Non-pigmented ciliary epithelial cell (primary cell): ENCODE data around the gene PMIS2.

ENCODE experiments used
- DNase-seq: peaks from one replicate; pipeline ENCODE4 v3.0.0-alpha.2; 2010; ENCODE audit warnings: low read depth

The PMIS2 gene

GRCh38 chr19:35556846-35557538 lies 29.0 kb upstream of the PMIS2 start:
- no peak for DNase-seq

- DNase-seq = no peak
Measured at GRCh38 chr19:35557539-35558399, 28.2 kb upstream of the PMIS2 start.

GRCh38 chr19:35558400-35559280 lies 27.3 kb upstream of the PMIS2 start:
- no peak for DNase-seq

- DNase-seq = no peak
Measured at GRCh38 chr19:35559281-35559659, 26.7 kb upstream of the PMIS2 start.

- no peak for DNase-seq
Measured at GRCh38 chr19:35559781-35560180, 26.2 kb upstream of the PMIS2 start.

- DNase-seq = no peak
Measured at GRCh38 chr19:35560271-35560670, 25.7 kb upstream of the PMIS2 start.

- no peak for DNase-seq
Measured at GRCh38 chr19:35560677-35561076, 25.3 kb upstream of the PMIS2 start.

GRCh38 chr19:35561436-35561835 lies 24.5 kb upstream of the PMIS2 start:
- no peak for DNase-seq

- DNase-seq = no peak
Measured at GRCh38 chr19:35562336-35562735, 23.6 kb upstream of the PMIS2 start.

- no peak for DNase-seq
Measured at GRCh38 chr19:35562776-35563175, 23.2 kb upstream of the PMIS2 start.

- DNase-seq = no peak
Measured at GRCh38 chr19:35563207-35563829, 22.7 kb upstream of the PMIS2 start, which contains the start of gene ATP4A. Gene ATP4A, minus strand, starts transcription at chr19:35563658. Its CDS starts 29 bp downstream, at chr19:35563629.

GRCh38 chr19:35565016-35565856 lies 20.7 kb upstream of the PMIS2 start:
- no peak for DNase-seq

- no peak for DNase-seq
Measured at GRCh38 chr19:35566738-35567137, 19.2 kb upstream of the PMIS2 start.

- no peak for DNase-seq
Measured at GRCh38 chr19:35569281-35569781, 16.6 kb upstream of the PMIS2 start.

- DNase-seq = no peak
Measured at GRCh38 chr19:35571406-35571965, 14.5 kb upstream of the PMIS2 start.

GRCh38 chr19:35577918-35578317 lies 8.1 kb upstream of the PMIS2 start:
- DNase-seq = no peak

GRCh38 chr19:35578707-35579106 lies 7.3 kb upstream of the PMIS2 start:
- DNase-seq = no peak

- no peak for DNase-seq
Measured at GRCh38 chr19:35582760-35583159, 3.2 kb upstream of the PMIS2 start.

- DNase-seq = no peak
Measured at GRCh38 chr19:35587321-35587720, 1.3 kb downstream of the PMIS2 start.

- no peak for DNase-seq
Measured at GRCh38 chr19:35590875-35591274, 4.9 kb downstream of the PMIS2 start.
